Vagina (tissue), 2 donors: Measurements from ENCODE around the gene ASCL2.

Experiments used
- CTCF ChIP-seq, 3 experiments: fragments of 450-650 bp in 2 of 3; fragments of 200-600 bp in 1 of 3; sonication (generic) in 1 of 3; IDR thresholded peaks; one replicate each; pipeline ENCODE4 v1.5.1; 2017 to 2019; ENCODE audit warnings: antibody characterized with exemption in 3 of 3, mild to moderate bottlenecking in 2 of 3, moderate library complexity in 2 of 3
- POLR2A ChIP-seq, 2 donors: fragments of 450-650 bp; IDR thresholded peaks; one replicate each; pipeline ENCODE4 v1.6.1; 2017; ENCODE audit warnings: antibody characterized with exemption in 2 of 2, mild to moderate bottlenecking in 2 of 2, moderate library complexity in 2 of 2

- TF ChIP-seq CTCF (IDR thresholded peaks at IDR 0.05) (no peak), POLR2A (IDR thresholded peaks at IDR 0.05) (no peak)
Observed at GRCh38 chr11:2319791-2320472, 49.5 kb upstream of the ASCL2 start.
